ENCODE results near the gene CCL2.

DNA sequence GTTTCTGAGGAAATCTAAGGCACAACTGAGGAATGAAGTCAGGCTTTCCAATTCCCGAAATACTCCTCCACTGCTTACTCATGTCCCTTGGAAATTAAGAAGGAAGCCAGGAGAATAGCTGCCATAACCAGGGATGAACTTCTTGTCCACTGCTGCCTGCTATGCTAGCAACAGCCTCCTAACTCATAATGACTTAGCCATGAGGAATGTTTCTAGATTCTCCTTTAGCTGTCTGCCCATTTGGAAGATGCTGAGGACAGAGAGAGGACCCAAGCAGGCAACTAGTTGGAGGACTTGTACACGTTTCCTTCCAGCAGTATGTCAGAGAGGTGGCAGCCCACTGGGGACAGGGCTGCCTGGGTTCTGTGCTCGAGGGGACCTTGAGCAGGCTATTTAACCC lies 939 bp upstream of the CCL2 start:
- TF ChIP-seq, protein P1, sequence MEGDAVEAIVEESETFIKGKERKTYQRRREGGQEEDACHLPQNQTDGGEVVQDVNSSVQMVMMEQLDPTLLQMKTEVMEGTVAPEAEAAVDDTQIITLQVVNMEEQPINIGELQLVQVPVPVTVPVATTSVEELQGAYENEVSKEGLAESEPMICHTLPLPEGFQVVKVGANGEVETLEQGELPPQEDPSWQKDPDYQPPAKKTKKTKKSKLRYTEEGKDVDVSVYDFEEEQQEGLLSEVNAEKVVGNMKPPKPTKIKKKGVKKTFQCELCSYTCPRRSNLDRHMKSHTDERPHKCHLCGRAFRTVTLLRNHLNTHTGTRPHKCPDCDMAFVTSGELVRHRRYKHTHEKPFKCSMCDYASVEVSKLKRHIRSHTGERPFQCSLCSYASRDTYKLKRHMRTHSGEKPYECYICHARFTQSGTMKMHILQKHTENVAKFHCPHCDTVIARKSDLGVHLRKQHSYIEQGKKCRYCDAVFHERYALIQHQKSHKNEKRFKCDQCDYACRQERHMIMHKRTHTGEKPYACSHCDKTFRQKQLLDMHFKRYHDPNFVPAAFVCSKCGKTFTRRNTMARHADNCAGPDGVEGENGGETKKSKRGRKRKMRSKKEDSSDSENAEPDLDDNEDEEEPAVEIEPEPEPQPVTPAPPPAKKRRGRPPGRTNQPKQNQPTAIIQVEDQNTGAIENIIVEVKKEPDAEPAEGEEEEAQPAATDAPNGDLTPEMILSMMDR (IDR thresholded peaks at IDR 0.05; ENCODE audit: low read depth, low read length) = no peak
- TF ChIP-seq EZH2phosphoT487 (IDR thresholded peaks at IDR 0.05; ENCODE audit: low read depth) = no peak

Data from OCI-LY3 (cell line).